ENCODE data around the gene RGS14.

DNA sequence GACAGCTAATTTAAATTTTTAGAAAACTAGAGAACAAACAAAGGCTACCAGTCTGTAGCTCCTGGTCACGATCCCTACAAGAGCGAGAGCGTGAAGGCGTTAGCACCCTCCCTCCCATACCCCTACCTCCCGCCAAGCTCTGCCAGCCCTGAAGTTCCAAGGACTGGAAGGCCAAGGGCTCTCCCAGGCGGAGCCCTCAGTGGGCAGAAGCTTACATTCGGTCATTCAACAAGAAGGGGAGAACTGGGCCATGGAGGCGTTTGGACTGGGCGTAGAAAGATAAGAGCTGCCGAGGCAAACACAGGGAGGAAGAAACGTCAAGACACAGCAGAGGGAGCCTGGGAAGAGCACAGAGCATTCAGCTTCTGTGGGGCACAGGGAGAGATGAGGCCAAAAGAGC is 49.0 kb upstream of the RGS14 start:
- no peak for TF ChIP-seq POLR2A (IDR thresholded peaks at IDR 0.05)
- TF ChIP-seq, protein P1, sequence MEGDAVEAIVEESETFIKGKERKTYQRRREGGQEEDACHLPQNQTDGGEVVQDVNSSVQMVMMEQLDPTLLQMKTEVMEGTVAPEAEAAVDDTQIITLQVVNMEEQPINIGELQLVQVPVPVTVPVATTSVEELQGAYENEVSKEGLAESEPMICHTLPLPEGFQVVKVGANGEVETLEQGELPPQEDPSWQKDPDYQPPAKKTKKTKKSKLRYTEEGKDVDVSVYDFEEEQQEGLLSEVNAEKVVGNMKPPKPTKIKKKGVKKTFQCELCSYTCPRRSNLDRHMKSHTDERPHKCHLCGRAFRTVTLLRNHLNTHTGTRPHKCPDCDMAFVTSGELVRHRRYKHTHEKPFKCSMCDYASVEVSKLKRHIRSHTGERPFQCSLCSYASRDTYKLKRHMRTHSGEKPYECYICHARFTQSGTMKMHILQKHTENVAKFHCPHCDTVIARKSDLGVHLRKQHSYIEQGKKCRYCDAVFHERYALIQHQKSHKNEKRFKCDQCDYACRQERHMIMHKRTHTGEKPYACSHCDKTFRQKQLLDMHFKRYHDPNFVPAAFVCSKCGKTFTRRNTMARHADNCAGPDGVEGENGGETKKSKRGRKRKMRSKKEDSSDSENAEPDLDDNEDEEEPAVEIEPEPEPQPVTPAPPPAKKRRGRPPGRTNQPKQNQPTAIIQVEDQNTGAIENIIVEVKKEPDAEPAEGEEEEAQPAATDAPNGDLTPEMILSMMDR (IDR thresholded peaks at IDR 0.05) = no peak
- TF ChIP-seq EP300 (IDR thresholded peaks at IDR 0.05; ENCODE audit: low read depth) = no peak
